ENCODE results near the gene PLCG2.

DNA sequence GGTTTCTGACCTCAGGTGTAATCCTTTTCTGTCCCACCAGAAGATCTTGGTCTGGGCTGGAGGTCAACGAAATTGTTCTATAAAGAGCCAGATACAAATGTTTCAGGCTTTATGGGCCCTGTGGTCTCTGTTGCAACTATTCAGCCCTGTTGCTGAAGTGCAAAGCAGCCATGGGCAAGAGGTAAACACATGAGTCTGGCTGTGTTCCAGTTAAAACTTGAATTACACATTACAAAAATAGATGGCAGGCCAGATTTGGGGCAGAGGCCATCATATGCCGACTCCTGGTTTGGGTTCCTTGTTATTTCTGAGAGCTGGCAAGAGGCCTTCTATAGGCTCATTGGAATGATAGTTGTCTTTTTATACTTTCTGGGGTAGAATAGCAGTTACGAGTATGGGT, 117.8 kb downstream of the PLCG2 start:
- TF ChIP-seq, protein P1, sequence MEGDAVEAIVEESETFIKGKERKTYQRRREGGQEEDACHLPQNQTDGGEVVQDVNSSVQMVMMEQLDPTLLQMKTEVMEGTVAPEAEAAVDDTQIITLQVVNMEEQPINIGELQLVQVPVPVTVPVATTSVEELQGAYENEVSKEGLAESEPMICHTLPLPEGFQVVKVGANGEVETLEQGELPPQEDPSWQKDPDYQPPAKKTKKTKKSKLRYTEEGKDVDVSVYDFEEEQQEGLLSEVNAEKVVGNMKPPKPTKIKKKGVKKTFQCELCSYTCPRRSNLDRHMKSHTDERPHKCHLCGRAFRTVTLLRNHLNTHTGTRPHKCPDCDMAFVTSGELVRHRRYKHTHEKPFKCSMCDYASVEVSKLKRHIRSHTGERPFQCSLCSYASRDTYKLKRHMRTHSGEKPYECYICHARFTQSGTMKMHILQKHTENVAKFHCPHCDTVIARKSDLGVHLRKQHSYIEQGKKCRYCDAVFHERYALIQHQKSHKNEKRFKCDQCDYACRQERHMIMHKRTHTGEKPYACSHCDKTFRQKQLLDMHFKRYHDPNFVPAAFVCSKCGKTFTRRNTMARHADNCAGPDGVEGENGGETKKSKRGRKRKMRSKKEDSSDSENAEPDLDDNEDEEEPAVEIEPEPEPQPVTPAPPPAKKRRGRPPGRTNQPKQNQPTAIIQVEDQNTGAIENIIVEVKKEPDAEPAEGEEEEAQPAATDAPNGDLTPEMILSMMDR (IDR thresholded peaks at IDR 0.05; ENCODE audit: low read depth, low read length) = no peak
- no peak for TF ChIP-seq EZH2phosphoT487 (IDR thresholded peaks at IDR 0.05; ENCODE audit: low read depth)

Measured in OCI-LY3 (cell line).